ENCODE results near the gene ZBTB20. TPM values are rescaled to one million over a fixed set of nuclear protein-coding genes. Genes with fewer than 3 reads are reported as not detected.

Gene ZBTB20
- total RNA-seq, 1 donor from 2014 or later, result 8.8 TPM

GRCh38 chr3:114308830-114309229 is 838.3 kb downstream of the ZBTB20 start:
- DNase-seq (ENCODE audit: low read depth, low spot score), result no peak

- DNase-seq (ENCODE audit: low read depth, low spot score), result no peak
Measured at GRCh38 chr3:114308377-114308776, 838.7 kb downstream of the ZBTB20 start.

- no peak for DNase-seq (ENCODE audit: low read depth, low spot score)
Measured at GRCh38 chr3:114307832-114308231, 839.3 kb downstream of the ZBTB20 start.

GRCh38 chr3:114307222-114307830 is 839.8 kb downstream of the ZBTB20 start:
- DNase-seq (ENCODE audit: low read depth, low spot score), result no peak

GRCh38 chr3:114299941-114300624 is 847.0 kb downstream of the ZBTB20 start:
- no peak for DNase-seq (ENCODE audit: low read depth, low spot score)

- no peak for DNase-seq (ENCODE audit: low read depth, low spot score)
Measured at GRCh38 chr3:114299421-114299820, 847.7 kb downstream of the ZBTB20 start.

- DNase-seq (ENCODE audit: low read depth, low spot score), result no peak
Measured at GRCh38 chr3:114295946-114296345, 851.1 kb downstream of the ZBTB20 start.

- DNase-seq (ENCODE audit: low read depth, low spot score), result no peak
Measured at GRCh38 chr3:114294940-114295480, 852.1 kb downstream of the ZBTB20 start.

GRCh38 chr3:114293838-114294535 is 853.1 kb downstream of the ZBTB20 start, which contains the start of gene TIGIT:
TIGIT (plus strand) TSS chr3:114294028; CDS start chr3:114294062, 34 bp downstream.
- DNase-seq (ENCODE audit: low read depth, low spot score), result no peak

GRCh38 chr3:114290911-114291901 is 855.9 kb downstream of the ZBTB20 start:
- DNase-seq (ENCODE audit: low read depth, low spot score), result no peak

GRCh38 chr3:114286266-114286665 is 860.8 kb downstream of the ZBTB20 start:
- no peak for DNase-seq (ENCODE audit: low read depth, low spot score)

GRCh38 chr3:114285648-114286230 is 861.3 kb downstream of the ZBTB20 start:
- DNase-seq (ENCODE audit: low read depth, low spot score), result no peak

GRCh38 chr3:114284644-114285043 is 862.4 kb downstream of the ZBTB20 start:
- DNase-seq (ENCODE audit: low read depth, low spot score), result no peak
